ENCODE data around the gene PRSS8.
"Not testable (repeated sequence)": the region's sequence is repeated elsewhere in the genome, so short reads cannot be mapped to it uniquely, and the experiment has no call there.

PRSS8 gene

DNA sequence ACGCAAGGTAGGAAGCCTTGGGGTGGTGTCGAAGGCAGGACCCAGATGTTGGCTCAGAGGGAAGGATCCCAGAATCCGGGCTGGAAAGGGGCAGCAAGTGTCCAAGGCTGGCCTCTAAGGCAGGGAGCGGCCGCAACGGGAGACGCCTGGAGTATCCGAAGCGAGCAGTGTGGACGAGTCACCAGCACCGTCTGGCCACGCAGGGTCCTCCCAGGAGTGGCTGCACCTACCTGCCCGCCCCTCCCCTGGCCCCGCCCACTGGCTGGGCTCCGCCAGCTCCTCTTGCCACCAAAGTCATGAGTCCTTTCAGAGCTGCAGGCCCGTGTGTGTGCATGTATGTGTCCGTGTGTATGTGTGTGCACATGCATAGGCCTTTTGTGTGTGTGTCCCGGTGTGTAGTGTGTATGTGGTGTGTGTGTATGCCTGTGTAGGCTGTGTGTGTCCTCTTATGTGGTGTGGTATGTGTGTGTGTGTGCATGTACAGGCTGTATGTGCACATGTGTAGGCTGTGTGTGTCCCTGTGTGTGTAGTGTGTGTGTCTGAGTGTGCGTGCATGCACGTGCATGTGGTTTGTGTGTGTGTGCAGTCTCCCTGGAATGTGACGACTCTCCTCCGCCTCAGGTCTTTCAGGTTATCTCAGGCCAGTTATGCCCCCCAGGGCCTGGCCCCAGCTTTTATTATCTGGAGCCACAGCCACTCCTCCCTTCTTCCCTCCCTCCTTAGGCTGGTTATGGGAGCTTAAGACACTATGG, at the start of gene PRSS8:
PRSS8 (minus strand) TSS at position 193 of the 752 bp plus-strand sequence. CDS start 229 bp downstream, outside the sequence.
- DNase-seq = no peak

DNA sequence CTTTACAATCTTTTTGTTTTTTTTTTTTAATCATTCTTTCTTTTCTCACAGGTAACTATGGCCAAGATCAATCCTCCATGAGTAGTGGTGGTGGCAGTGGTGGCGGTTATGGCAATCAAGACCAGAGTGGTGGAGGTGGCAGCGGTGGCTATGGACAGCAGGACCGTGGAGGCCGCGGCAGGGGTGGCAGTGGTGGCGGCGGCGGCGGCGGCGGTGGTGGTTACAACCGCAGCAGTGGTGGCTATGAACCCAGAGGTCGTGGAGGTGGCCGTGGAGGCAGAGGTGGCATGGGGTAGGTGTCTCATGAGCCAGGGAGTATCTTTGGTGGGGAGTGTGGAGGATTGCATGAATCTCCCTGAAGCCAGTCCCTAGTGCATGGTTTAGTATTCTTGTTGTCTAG, 49.4 kb upstream of the PRSS8 start:
- no peak for DNase-seq

DNA sequence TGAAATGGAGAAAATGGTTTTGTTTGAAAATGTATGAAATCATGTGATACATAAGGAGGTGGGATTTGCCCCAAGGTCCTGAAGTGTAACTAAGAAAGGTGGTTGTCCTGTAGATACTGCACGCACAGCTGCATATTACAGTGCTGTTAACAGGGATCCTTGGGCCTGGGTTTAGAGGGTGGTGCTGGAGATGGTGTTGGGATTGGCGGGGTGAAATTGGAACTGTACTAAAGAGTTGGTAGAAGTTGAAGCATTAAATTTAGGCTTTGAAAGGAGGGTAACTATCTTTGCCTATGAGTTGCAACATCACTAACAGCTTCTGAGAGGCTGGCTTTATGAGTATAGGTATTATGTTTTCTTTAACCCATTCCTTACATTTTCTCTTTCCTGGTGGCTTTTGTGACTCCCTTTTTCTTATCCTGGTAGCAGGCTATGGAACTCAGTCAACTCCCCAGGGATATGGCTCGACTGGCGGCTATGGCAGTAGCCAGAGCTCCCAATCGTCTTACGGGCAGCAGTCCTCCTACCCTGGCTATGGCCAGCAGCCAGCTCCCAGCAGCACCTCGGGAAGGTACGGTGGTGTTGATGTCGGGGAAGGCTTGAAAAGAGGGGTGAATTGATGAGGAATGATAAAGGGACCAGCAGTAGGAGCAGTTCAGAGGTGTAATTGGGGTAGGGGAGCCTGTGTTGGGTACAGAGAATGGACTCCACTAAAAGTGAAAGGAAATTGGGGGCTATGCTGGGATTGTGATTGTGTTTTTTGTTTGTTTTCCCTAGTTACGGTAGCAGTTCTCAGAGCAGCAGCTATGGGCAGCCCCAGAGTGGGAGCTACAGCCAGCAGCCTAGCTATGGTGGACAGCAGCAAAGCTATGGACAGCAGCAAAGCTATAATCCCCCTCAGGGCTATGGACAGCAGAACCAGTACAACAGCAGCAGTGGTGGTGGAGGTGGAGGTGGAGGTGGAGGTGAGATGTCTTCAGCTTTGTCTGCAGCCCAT, 48.2 kb upstream of the PRSS8 start:
- no peak for DNase-seq

GRCh38 chr16:31182391-31182790, 46.9 kb upstream of the PRSS8 start:
- DNase-seq = no peak

- no peak for DNase-seq
Observed at GRCh38 chr16:31181102-31181830, 45.7 kb upstream of the PRSS8 start.

GRCh38 chr16:31179747-31180459, 44.4 kb upstream of the PRSS8 start, which contains the start of gene FUS:
Gene FUS (plus strand): TSS chr16:31180139. CDS start chr16:31180215, 76 bp downstream.
- DNase-seq = peak; percentile 89

- DNase-seq = no peak
Observed at GRCh38 chr16:31179219-31179746, 43.8 kb upstream of the PRSS8 start.

GRCh38 chr16:31177136-31177535, 41.6 kb upstream of the PRSS8 start:
- DNase-seq = no peak

GRCh38 chr16:31170048-31170447, 34.5 kb upstream of the PRSS8 start:
- not testable (repeated sequence) for DNase-seq

- DNase-seq = no peak
Observed at GRCh38 chr16:31168848-31169247, 33.3 kb upstream of the PRSS8 start.

GRCh38 chr16:31167315-31167714, 31.8 kb upstream of the PRSS8 start:
- no peak for DNase-seq

DNA sequence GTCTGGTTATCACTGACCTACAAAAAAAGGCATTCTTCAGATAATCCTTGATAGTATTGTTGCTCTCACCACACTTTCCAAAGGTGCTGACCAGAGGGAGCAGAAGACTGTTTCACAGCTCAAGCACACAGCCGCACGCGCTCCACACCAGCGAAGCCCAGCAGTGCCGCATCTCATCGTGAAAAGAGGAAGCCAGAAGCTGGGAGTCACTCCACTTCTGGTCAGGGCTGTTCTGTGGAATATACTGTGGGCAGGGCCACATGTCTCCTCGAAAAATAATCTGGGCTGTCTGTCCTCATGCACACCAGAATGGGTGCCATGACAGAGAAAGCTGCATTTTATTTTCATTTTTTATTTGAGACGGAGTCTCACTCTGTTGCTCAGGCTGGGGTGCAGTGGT, 21.6 kb upstream of the PRSS8 start:
- DNase-seq = no peak

DNA sequence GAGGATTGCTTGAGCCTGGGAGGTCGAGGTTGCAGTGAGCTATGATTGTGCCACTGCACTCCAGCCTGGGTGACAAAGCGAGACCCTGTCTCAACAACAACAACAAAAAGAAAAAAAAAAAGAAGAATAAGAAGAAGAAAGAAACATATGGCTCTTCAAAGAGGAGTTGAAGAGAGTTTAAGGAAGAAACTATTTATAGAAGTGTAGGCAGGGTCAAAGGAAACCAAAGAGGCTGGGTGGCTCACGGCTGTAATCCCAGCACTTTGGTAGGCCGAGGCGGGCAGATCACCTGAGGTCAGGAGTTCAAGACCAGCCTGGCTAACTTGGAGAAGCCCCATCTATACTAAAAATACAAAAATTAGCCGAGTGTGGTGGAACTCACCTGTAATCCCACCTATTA, 15.4 kb upstream of the PRSS8 start:
- not testable (repeated sequence) for DNase-seq

- DNase-seq = no peak
Observed at GRCh38 chr16:31149894-31150890, 14.7 kb upstream of the PRSS8 start, which contains the start of gene PRSS36. Gene PRSS36 (minus strand): TSS chr16:31150066. CDS start chr16:31150035, 31 bp downstream.

GRCh38 chr16:31149332-31149731, 13.8 kb upstream of the PRSS8 start:
- DNase-seq = no peak

- DNase-seq = no peak
Observed at GRCh38 chr16:31148896-31149295, 13.4 kb upstream of the PRSS8 start.

DNA sequence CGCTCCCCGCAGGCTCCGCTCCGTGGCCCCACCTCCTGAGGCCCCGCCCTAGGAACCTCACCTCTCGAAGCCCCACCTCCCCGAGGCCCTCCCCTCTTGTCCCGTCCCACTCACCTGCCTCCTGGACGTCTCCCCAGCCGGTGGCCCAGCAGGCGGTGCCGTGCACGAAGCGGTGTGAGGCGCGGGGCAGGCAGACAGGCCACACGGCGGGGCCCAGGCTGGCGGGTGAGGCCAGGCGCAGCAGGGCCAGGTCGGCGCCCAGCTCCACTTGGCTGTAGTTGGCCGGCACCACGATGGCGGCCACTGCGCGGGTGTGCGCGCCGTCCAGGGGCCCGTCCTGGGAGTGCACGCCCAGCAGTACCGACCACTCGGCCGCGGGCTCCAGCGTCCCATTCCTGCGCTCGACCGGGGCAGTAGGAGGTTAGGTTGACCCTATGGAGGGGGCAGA, 12.8 kb upstream of the PRSS8 start:
- no peak for DNase-seq

- DNase-seq = no peak
Observed at GRCh38 chr16:31147574-31147973, 12.0 kb upstream of the PRSS8 start.

- DNase-seq = no peak
Observed at GRCh38 chr16:31145398-31145990, 10.0 kb upstream of the PRSS8 start.

- not testable (repeated sequence) for DNase-seq
Observed at GRCh38 chr16:31144418-31144817, 8.9 kb upstream of the PRSS8 start.

All from stimulated activated CD4-positive, alpha-beta T cell treated with anti-CD3 and anti-CD28 coated beads, Interleukin-12 subunit alpha, Interleukin-12 subunit beta, amount 100 ng/mL, for 4 hours (primary cell).